ENCODE results near the gene MSANTD2. TPM values are rescaled to one million over a fixed set of nuclear protein-coding genes. Genes with fewer than 3 reads are reported as not detected.

The MSANTD2 gene
- polyA plus RNA-seq, 3 donors: 26.5 to 42.6 (median 30.0) TPM

GRCh38 chr11:124719534-124719933 is 80.7 kb downstream of the MSANTD2 start:
- DNase-seq (ENCODE audit: extremely low read depth in 1 of 11, low read depth in 9 of 11, low spot score in 4 of 11): no peak

DNA sequence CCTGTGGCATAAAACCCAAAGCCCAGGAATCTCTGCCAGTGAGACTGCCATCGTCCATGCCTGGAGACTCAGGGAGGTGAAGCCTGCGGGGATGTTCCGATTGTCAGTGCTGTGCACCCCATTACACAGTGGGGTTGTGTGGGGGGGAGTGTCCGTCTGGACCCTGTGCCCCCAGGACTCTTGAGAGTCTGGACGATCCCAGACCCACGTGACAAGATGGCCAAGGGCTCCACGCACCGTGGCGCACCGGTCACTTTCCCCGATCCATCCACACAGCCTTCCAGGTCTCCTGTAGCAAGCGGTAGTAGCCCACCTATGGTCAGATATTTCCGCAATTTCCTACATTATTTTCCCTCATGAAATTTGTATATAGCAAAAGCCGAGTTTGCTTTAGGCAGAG is 81.4 kb downstream of the MSANTD2 start:
- no peak for DNase-seq (ENCODE audit: extremely low read depth in 1 of 11, low read depth in 9 of 11, low spot score in 4 of 11)

DNA sequence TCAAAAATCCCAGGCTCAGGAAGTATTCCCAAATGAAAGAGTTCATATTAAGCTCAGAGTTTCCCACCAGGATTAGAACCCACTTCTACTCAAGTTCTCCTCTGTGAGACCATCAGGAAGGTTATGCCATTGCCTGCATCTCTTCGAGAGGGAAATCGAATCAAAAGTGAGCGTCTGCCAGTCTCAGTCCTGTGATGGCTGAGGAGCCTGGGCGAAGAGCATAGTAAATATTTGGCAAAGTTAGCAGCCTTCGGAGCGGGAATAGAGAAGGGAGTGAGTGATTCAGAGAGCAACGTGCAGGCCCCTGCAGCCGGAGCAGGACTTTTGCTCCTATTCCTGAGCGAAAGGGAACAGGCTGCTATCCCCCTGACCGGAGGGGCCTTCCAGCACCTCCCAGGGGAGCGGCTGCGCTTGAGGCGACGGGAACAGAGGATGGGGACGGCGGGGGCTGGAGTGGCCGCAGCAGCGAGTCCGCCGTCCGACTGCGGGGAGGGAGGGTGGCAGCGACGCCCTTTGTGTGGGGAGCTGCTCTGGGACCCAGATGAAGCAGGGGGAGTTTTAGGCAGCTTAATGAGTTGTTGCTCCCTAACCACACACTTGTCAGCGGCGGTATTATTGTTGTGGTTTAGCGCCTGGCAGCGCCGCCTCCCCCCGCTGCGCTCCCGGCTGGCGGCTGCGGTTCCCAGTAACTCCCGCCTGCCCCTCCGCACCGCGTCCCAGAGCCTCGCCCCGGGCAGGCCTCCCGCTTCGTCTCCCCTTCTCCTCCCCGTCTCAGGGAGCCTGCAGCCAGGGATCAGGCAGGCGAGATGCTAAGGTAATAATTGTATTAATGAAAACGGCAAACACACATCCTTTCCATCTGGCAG is 82.2 kb downstream of the MSANTD2 start:
- peak in 1 of 11 donors; percentile 28 for DNase-seq (ENCODE audit: extremely low read depth in 1 of 11, low read depth in 9 of 11, low spot score in 4 of 11)

GRCh38 chr11:124717421-124717785 is 82.8 kb downstream of the MSANTD2 start:
- no peak for DNase-seq (ENCODE audit: extremely low read depth in 1 of 11, low read depth in 9 of 11, low spot score in 4 of 11)

GRCh38 chr11:124716591-124716990 is 83.6 kb downstream of the MSANTD2 start:
- no peak for DNase-seq (ENCODE audit: extremely low read depth in 1 of 11, low read depth in 9 of 11, low spot score in 4 of 11)

Other genes with a start within 250 kb of the MSANTD2 start
- gene OR8A1, start 230.4 kb downstream of the MSANTD2 start, polyA plus RNA-seq (ENCODE audit: insufficient read length in 3 of 3): under 1 TPM in 1 of 3 donors, not detected in 2; 0.03 TPM
- not detected for gene PANX3, start 189.0 kb downstream of the MSANTD2 start, polyA plus RNA-seq (ENCODE audit: insufficient read length in 3 of 3)
- 10 to 100 TPM; 25.9 to 41.5 (median 30.3) TPM for gene TBRG1, start 177.5 kb downstream of the MSANTD2 start, polyA plus RNA-seq (ENCODE audit: insufficient read length in 3 of 3)
- 10 to 100 TPM; 27.0 to 33.5 (median 31.9) TPM for gene SIAE, start 126.7 kb downstream of the MSANTD2 start, polyA plus RNA-seq (ENCODE audit: insufficient read length in 3 of 3)
- 10 to 100 TPM; 20.1 to 28.4 (median 21.8) TPM for gene SPA17, start 126.5 kb downstream of the MSANTD2 start, polyA plus RNA-seq (ENCODE audit: insufficient read length in 3 of 3)
- gene NRGN, start 60.5 kb downstream of the MSANTD2 start, polyA plus RNA-seq (ENCODE audit: insufficient read length in 3 of 3): 10 to 100 TPM; 14.3 to 26.3 (median 18.8) TPM
- 1 to 10 TPM; 4.9 to 7.1 (median 5.9) TPM for gene VSIG2, start 48.2 kb downstream of the MSANTD2 start, polyA plus RNA-seq (ENCODE audit: insufficient read length in 3 of 3)
- gene ESAM, start 38.1 kb downstream of the MSANTD2 start, polyA plus RNA-seq (ENCODE audit: insufficient read length in 3 of 3): 10 to 100 TPM; 56.1 to 72.4 (median 68.1) TPM
- 10 to 100 TPM; 18.6 to 34.6 (median 22.7) TPM for gene ROBO3, start 65.0 kb upstream of the MSANTD2 start, polyA plus RNA-seq (ENCODE audit: insufficient read length in 3 of 3)
- 10 to 100 TPM; 16.2 to 21.6 (median 20.0) TPM for gene ROBO4, start 97.5 kb upstream of the MSANTD2 start, polyA plus RNA-seq (ENCODE audit: insufficient read length in 3 of 3)
- 1 to 10 TPM in 2 of 3 donors, under 1 TPM in 1; 0.91 to 1.9 (median 1.1) TPM for gene HEPN1, start 118.8 kb upstream of the MSANTD2 start, polyA plus RNA-seq (ENCODE audit: insufficient read length in 3 of 3)
- 1 to 10 TPM; 1.5 to 3.1 (median 1.7) TPM for gene HEPACAM, start 135.6 kb upstream of the MSANTD2 start, polyA plus RNA-seq (ENCODE audit: insufficient read length in 3 of 3)
- gene CCDC15, start 153.8 kb upstream of the MSANTD2 start, polyA plus RNA-seq (ENCODE audit: insufficient read length in 3 of 3): 1 to 10 TPM; 3.6 to 4.1 (median 4.0) TPM

All from renal cortex interstitium (tissue), 11 donors.